ENCODE results near the gene RTF2.
"Not testable (repeated sequence)": the region's sequence is repeated elsewhere in the genome, so short reads cannot be mapped to it uniquely, and the experiment has no call there.

The RTF2 gene

GRCh38 chr20:56537997-56538396 lies 69.6 kb downstream of the RTF2 start:
- DNase-seq (ENCODE audit: low read depth in 4 of 4, low spot score in 1 of 4), result no peak

GRCh38 chr20:56540415-56540814 lies 72.0 kb downstream of the RTF2 start:
- DNase-seq (ENCODE audit: low read depth in 4 of 4, low spot score in 1 of 4), result no peak

- no peak for DNase-seq (ENCODE audit: low read depth in 4 of 4, low spot score in 1 of 4)
These were observed 74.1 kb downstream of the RTF2 start for GRCh38 chr20:56542489-56543030.

GRCh38 chr20:56551571-56551970 lies 83.1 kb downstream of the RTF2 start:
- DNase-seq (ENCODE audit: low read depth in 4 of 4, low spot score in 1 of 4), result no peak

- no peak for DNase-seq (ENCODE audit: low read depth in 4 of 4, low spot score in 1 of 4)
These were observed 84.6 kb downstream of the RTF2 start for GRCh38 chr20:56552911-56553629.

- no peak for DNase-seq (ENCODE audit: low read depth in 4 of 4, low spot score in 1 of 4)
These were observed 86.4 kb downstream of the RTF2 start for GRCh38 chr20:56554869-56555268.

GRCh38 chr20:56558968-56559367 lies 90.5 kb downstream of the RTF2 start:
- no peak for DNase-seq (ENCODE audit: low read depth in 4 of 4, low spot score in 1 of 4)

- DNase-seq (ENCODE audit: low read depth in 4 of 4, low spot score in 1 of 4), result not testable (repeated sequence)
These were observed 96.1 kb downstream of the RTF2 start for GRCh38 chr20:56564526-56564925.

- DNase-seq (ENCODE audit: low read depth in 4 of 4, low spot score in 1 of 4), result no peak
These were observed 97.1 kb downstream of the RTF2 start for GRCh38 chr20:56565511-56565910.

GRCh38 chr20:56566621-56567020 lies 98.2 kb downstream of the RTF2 start:
- no peak for DNase-seq (ENCODE audit: low read depth in 4 of 4, low spot score in 1 of 4)
